Measurements from ENCODE around the gene MT1H.
A peak's percentile ranks its signal among the peaks of the same experiment; 100 is the strongest.
"Not testable (repeated sequence)": the region's sequence is repeated elsewhere in the genome, so short reads cannot be mapped to it uniquely, and the experiment has no call there.

The MT1H gene

GRCh38 chr16:56669005-56669839 lies at the start of gene MT1H:
Gene MT1H, plus strand, starts transcription at chr16:56669814. Its CDS starts 71 bp downstream, at chr16:56669885.
- no peak within 1 kb of the TSS for H3K4me3 ChIP-seq (ENCODE audit: low read depth, low read length)
- DNase-seq (ENCODE audit: low read depth, low spot score) = no peak
- in situ Hi-C loops (cut with HindIII; ENCODE audit: low sequenced_read_pairs) = no loop called here
- TF ChIP-seq CTCF (IDR thresholded peaks at IDR 0.05; ENCODE audit: low read depth, low read length) = no peak

- DNase-seq (ENCODE audit: low read depth, low spot score) = no peak
- no peak overlapping the region for H3K4me3 ChIP-seq (ENCODE audit: low read depth, low read length)
- in situ Hi-C loops (cut with HindIII; ENCODE audit: low sequenced_read_pairs) = no loop called here
- TF ChIP-seq CTCF (IDR thresholded peaks at IDR 0.05; ENCODE audit: low read depth, low read length) = no peak
Measured at GRCh38 chr16:56620339-56620897, 49.2 kb upstream of the MT1H start.

GRCh38 chr16:56621665-56622445 lies 47.8 kb upstream of the MT1H start:
- H3K4me3 ChIP-seq (ENCODE audit: low read depth, low read length); DNase-seq (ENCODE audit: low read depth, low spot score); in situ Hi-C loops (cut with HindIII; ENCODE audit: low sequenced_read_pairs): not testable (repeated sequence)

- in situ Hi-C loops (cut with HindIII; ENCODE audit: low sequenced_read_pairs); DNase-seq (ENCODE audit: low read depth, low spot score); H3K4me3 ChIP-seq (ENCODE audit: low read depth, low read length): not testable (repeated sequence)
Measured at GRCh38 chr16:56623184-56623583, 46.4 kb upstream of the MT1H start.

GRCh38 chr16:56623637-56624036 lies 46.0 kb upstream of the MT1H start:
- DNase-seq (ENCODE audit: low read depth, low spot score) = no peak
- TF ChIP-seq CTCF (IDR thresholded peaks at IDR 0.05; ENCODE audit: low read depth, low read length) = no peak
- in situ Hi-C loops (cut with HindIII; ENCODE audit: low sequenced_read_pairs) = no loop called here
- H3K4me3 ChIP-seq (ENCODE audit: low read depth, low read length) = no peak overlapping the region

- peak within 1 kb of the TSS; percentile 59 for H3K4me3 ChIP-seq (ENCODE audit: low read depth, low read length)
- peak; percentile 80 for DNase-seq (ENCODE audit: low read depth, low spot score)
- no peak for TF ChIP-seq CTCF (IDR thresholded peaks at IDR 0.05; ENCODE audit: low read depth, low read length)
- in situ Hi-C loops (cut with HindIII; ENCODE audit: low sequenced_read_pairs) = no loop called here
Measured at GRCh38 chr16:56625140-56625942, 44.3 kb upstream of the MT1H start, which contains the start of gene MT1E. Gene MT1E, plus strand, starts transcription at chr16:56625781. Its CDS starts 71 bp downstream, at chr16:56625852.
